Measurements from ENCODE around the gene CRACDL.

- TF ChIP-seq, protein P1, sequence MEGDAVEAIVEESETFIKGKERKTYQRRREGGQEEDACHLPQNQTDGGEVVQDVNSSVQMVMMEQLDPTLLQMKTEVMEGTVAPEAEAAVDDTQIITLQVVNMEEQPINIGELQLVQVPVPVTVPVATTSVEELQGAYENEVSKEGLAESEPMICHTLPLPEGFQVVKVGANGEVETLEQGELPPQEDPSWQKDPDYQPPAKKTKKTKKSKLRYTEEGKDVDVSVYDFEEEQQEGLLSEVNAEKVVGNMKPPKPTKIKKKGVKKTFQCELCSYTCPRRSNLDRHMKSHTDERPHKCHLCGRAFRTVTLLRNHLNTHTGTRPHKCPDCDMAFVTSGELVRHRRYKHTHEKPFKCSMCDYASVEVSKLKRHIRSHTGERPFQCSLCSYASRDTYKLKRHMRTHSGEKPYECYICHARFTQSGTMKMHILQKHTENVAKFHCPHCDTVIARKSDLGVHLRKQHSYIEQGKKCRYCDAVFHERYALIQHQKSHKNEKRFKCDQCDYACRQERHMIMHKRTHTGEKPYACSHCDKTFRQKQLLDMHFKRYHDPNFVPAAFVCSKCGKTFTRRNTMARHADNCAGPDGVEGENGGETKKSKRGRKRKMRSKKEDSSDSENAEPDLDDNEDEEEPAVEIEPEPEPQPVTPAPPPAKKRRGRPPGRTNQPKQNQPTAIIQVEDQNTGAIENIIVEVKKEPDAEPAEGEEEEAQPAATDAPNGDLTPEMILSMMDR (IDR thresholded peaks at IDR 0.05), result no peak
- no peak for TF ChIP-seq ZFX (IDR thresholded peaks at IDR 0.05; ENCODE audit: borderline replicate concordance)
Observed at GRCh38 chr2:98866033-98866432, 70.0 kb downstream of the CRACDL start.
